GM10847 (cell line): ENCODE results near the gene MAPK10.

ENCODE experiments used
- POLR2A ChIP-seq: IDR thresholded peaks from 2 replicates; pipeline ENCODE4 v1.6.1; 2011; ENCODE audit not compliant: insufficient read length; ENCODE audit errors: extremely low read depth

Gene MAPK10

DNA sequence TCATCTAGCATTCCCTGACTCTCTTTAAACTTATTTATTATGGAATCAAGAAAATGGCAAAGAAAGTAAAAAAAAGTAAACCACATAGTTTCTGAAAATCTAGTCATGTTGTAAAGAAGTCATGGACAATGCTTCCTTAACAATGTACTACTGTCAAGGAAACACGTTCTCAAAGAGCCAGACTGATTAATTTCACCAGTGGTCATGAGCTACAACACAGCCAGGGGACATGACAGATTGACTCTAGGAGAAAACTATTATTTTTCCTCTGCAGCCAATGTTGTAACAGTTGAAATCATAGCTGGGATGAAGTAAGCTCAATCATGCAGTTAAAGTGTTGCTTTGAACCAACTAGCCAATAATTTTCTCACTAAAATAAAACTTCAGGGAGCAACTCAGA, 109.2 kb downstream of the MAPK10 start:
- TF ChIP-seq POLR2A: no peak

DNA sequence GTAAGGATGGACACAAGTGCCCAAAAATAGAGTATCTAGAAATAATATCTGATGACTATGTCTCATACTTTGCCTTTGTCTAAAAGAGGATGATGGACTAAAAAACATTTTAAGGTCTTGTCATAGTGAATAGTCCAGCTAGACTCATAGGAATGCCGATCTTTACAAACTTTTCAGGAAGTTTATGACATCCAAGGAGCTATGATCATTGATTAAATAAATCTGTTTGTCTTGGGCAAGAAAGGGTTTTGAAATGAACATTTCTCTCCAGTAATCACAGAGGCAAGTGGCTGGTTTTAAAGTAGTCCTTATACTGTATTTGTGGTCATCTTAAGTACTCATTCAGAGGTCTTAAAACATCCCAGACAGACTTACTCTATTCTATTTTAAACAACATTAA, 109.8 kb downstream of the MAPK10 start:
- TF ChIP-seq POLR2A: no peak

DNA sequence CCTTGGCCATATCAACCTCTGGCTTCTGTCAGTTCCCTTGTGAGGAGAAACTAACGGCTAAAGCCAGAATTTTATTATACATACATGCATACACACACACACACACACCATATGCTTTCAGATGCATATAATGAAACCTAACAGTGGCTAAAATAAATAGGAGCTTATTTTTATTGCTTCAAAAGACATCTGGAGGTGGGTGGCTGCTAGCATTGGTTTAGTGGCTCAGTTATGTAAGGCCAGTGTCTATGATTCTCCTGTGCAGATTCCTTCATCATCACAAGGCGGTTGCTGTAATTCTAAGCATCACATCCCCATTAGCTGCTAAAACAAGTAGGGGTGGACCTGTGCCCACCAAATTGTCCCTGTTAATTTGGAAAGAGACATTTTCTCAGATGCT, 110.8 kb downstream of the MAPK10 start:
- TF ChIP-seq POLR2A: no peak

DNA sequence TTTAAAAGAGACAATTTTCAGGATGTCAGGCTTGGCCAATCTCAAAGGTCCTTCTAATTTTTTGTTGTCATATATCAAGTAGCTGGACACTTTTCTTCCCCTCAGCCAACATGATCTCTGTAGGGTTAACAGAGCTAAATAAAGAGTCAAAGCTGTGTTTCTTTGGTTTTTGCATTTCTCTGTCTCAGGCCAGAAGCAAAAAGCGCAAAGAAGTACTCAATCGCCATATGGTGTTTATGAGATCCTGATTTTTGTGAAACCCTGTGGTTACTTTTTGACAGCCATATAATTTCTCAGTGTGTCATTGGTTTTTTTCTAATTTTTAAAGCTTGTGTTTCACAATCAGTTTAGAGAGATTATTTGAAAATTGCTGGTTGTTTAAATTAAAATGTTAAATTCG, 111.9 kb downstream of the MAPK10 start:
- no peak for TF ChIP-seq POLR2A

DNA sequence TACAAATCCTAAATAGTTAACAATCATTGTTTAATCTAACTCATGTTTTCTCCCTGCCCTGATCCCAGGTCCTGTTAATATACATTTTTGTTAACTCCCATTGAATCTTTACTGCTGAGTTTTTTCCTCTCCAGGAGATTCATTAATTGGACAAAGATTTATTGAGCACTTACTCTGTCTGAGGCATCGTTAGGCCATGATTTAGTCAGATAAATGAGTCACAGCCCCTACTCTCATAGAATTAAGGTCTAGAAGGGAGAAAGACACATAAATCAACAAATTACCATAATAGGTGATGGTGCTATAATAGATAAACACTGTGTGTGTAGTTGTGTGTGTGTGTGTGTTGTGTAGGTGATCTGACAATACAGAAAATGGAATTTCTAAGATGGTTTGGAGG, 112.5 kb downstream of the MAPK10 start:
- no peak for TF ChIP-seq POLR2A

DNA sequence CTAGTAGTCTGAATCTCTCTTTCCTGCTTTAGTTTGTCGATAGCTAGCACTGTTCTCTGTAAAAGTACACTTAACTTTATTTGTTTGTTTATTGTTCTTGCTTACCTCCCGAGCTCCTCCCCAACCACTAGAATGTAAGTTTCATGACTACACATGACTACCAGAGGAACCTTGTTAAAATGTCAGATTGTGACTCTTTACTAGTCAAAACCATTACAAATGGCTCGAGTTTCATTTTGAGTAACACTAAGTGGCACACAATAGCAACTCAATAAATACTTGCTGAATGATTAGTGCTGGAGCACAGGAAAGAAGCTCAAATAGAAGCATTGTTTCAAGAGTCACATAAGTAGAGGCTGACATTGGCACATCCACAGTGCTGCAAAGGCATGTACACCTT, 116.1 kb downstream of the MAPK10 start:
- TF ChIP-seq POLR2A: no peak

DNA sequence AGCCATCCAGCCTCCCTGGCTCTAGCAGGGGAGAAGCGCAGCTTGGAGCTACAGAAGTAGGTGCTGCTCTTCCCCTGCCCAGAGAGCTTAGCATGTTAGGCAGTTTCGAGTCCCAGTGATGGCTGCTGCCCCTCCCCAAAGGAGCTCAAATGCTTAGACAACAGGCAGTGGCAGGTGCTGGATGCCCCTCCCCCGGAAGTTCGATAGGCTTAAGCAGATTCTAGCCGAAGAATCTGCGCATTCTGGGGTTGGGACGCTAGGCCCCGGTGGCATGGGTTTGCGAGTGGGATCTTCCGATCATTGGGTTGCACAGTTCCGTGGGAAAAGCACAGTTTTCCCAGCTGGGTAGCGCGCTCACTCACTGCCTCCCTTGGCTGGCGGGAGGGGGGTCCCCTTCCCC, 117.2 kb downstream of the MAPK10 start:
- TF ChIP-seq POLR2A: no peak

DNA sequence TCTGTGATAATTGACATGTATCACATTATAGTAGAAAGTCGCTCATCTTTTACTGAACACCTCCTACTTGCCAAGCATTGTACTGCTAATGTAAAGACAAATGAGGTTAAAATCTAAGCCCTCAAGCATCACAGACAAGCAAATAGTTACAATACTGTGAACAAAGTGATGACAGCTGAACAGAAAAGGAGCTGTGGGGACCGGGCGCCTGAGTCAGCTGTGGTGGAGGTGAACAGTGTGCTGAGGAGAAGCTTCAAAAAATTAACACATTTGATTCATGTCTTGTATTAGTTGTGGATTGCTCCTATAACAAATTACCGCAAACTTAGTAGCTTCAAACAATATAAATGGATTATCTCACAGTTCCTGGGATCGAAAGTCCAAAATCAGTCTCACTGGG, 124.3 kb downstream of the MAPK10 start:
- TF ChIP-seq POLR2A: no peak

DNA sequence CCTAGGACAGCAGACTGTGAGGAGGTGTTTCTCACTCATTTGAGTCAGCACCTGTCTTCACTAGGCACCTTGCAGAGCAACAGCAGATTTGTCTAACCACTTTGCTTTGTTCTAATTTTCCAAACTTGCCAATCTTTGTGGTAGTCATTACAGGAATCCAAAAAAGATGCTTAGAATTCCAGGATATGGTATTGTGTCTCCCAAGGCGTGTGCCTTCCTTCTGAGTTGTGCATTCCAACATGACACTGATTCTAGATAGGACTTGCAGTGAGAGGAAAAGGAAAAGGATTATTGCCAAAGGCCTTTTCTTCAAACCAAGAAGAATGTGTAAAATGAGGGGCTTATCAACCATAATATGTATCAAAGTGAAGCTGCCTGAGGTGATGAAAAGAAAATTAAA, 126.2 kb downstream of the MAPK10 start:
- no peak for TF ChIP-seq POLR2A

DNA sequence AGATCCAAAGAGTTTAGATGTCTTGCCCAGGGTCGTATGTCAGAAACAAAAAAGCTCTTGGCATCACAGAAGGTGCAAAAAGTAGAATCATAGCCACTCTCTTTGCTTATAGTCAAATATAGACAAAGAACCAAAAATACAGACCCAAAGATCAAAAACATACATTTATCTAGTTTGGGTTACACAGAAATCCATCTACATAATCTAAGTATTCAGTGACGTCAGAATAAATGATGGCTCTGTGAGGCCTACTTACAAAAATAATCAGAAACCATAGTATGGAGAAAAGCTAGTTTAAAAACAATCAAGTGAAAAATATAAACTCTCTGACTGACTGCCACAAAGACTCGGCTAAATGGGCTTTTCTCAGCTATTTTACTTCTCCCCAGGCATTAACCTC, 126.8 kb downstream of the MAPK10 start:
- TF ChIP-seq POLR2A: no peak

DNA sequence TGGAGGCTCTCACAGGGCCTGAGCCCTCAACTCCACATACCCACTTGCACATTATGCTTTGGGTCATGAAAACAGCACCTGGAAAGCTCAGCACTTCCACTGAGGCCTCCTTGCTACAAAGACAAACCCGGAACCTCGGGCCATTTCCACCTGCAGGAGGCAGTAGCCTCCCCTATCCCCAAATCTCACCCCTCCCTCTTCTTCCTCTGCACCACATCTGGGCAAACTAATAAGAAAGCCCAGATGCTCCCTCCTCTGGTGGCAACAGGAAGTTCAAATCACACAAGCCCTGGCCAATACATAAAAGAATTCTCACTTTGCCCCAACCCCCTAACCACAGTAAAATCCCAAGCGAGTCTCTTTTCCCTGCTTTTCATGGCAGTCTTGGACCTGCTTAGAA, 136.4 kb downstream of the MAPK10 start:
- no peak for TF ChIP-seq POLR2A

DNA sequence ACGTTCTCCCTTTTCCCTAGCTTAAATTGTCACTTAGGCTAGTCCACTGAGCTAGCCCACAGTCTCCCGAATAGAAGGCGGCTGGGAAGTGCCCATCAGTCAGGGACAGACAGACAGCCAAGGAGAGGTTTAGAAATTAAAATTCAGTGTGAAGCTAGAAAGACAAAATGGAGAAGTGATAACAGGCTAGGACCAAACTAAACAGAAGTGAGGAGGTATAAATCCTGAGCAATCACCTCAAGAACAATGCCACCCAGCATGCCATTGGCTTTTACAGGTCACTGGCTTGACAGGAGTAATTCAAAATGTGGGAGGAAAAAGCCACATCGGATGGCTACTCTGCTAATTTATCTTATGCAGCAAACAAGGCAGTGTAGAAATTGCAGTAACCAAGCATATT, 138.9 kb downstream of the MAPK10 start:
- no peak for TF ChIP-seq POLR2A

DNA sequence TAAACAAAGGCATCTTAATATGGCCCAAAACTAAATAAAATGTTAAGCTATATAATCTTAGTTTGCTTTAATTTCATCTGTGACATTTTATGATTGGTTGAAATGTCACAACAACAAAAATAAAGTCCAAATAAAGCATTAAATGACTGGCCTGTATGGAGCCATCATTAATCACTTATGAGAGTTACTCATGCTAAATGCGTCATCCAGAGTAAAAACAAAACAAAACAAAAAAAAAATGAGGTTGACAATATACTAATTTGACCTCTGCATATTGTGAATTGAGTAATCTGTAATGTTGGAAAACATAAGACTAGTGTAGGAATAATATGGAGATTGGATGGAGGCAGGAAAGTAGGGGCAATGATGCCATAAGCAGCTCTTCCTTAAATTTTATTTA, 139.7 kb downstream of the MAPK10 start:
- no peak for TF ChIP-seq POLR2A

DNA sequence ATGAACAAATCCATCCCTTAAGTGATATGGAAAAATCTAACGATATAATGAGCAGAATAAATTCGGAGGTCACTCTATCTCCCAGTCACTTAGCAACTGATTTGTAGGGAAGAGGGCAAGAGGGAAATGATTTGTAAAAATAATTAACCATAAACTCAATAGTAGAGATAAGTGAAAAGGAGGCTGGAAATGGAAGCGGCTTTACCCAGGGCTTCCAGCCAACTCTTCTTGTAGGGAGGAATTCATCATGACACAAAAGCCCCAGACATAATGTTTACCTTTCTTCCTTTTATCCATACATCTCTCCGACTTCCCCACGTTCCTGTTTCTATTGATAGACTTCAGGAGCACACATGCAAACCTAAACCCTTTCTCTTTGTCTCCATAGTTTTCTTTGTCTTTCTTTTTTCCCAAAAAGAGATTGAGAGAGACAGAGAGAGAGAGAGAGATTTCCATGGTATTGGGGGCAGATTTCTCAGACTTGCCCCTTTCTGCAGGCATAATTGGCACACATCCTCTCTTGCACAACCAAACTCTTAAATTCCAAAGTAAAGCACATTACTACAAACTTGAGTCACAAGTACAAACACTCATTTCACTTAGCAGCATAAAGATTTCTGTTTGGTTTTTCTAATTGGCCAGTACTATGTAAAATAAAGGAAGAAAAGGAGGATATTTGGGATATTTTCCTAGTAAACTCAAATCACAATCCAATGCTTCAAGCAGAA, 140.9 kb downstream of the MAPK10 start:
- no peak for TF ChIP-seq POLR2A

DNA sequence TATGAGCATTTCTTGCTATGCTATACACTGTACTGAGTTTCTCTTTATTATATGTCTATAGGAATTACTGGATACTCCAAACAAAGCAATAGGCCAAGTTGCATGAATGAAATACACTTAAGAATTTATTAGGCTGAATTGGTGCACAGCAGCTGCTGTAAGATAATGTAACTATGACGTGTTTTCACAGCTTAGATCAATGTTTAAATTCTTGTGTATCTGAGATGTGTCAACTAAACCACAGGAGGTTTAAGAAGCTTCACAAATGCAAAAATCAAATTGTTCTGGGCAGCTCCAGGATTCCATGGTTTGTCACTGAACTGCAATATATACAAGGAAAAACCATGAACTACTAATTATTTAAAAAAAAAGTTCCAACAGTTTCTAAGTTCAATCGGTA, 156.7 kb downstream of the MAPK10 start:
- TF ChIP-seq POLR2A: no peak

DNA sequence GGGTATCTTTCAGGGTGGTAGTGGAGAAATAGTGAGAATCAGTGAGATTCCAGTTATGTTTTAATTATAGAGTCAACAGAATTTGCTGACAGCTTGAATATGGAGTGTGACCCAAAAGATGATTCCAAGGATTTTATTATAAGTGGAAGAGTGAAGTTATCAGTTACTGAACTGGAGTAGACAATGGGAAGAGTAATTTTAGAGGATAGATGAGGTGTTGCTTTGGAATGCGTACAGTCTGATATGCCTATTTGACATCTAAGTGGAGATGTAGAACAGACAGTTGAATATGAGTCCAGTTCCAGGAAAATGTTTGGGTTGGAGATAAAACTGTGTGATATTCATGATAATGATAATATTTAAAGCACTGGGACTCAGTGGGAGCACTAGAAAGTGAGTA, 174.2 kb downstream of the MAPK10 start:
- TF ChIP-seq POLR2A: no peak

DNA sequence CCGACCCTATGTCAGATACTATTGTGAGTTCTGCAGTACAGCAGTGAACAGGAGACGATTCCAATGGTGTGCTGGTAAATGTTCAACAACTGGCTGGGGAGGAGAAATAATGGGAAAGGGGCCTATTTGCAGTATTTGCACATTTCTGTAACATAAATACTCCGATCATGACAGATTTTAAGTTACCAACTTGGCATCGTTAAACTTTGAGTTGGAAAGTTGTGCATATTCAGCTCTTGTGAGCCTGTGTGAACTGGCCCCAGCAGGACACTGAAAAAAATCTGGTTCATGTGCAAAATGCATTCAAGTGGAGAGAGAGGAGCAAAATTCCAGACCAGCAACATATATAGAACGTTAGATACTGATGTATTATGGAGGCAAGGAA, 175.0 kb downstream of the MAPK10 start:
- TF ChIP-seq POLR2A: no peak
